HL-60 (cell line): ENCODE results near the gene GPER1.

Experiments
- DNase-seq, 2 experiments: peaks; one replicate each; pipeline ENCODE4 v3.0.0-alpha.2; 2010 to 2020; ENCODE audit warnings: low read depth in 1 of 2, low spot score in 1 of 2
- H3K27ac ChIP-seq: fragments of 250-450 bp; sonication (Bioruptor Pico); replicated peaks from 2 replicates; pipeline ENCODE4 v1.5.1; 2020; ENCODE audit warnings: mild to moderate bottlenecking, moderate library complexity
- H3K27me3 ChIP-seq: fragments of 250-450 bp; sonication (Bioruptor Pico); 2 replicates; pipeline ENCODE4 v1.5.1; 2021; ENCODE audit warnings: mild to moderate bottlenecking, moderate library complexity; ENCODE audit not compliant: insufficient read depth, poor library complexity, severe bottlenecking
- H3K4me3 ChIP-seq: replicated peaks from 2 replicates; pipeline ENCODE4 v1.5.1; 2011; ENCODE audit warnings: mild to moderate bottlenecking, control low read depth, low read length; ENCODE audit not compliant: insufficient read depth
- GABPA ChIP-seq: IDR thresholded peaks from 2 replicates; pipeline ENCODE4 v1.6.1; 2012; ENCODE audit warnings: low read depth
- POLR2AphosphoS5 ChIP-seq: IDR thresholded peaks from 2 replicates; pipeline ENCODE4 v1.6.1; 2012; ENCODE audit warnings: low read depth
- SPI1 ChIP-seq: IDR thresholded peaks from 2 replicates; pipeline ENCODE4 v1.6.1; 2012; ENCODE audit warnings: low read depth, mild to moderate bottlenecking, borderline replicate concordance
- TF ChIP-seq, protein P1 (sequence below): IDR thresholded peaks from one replicate; pipeline ENCODE4 v1.5.1; 2011; ENCODE audit warnings: low read length, control low read depth, inconsistent platforms; ENCODE audit not compliant: insufficient read depth
- TF ChIP-seq, protein P2 (sequence below): IDR thresholded peaks from 2 replicates; pipeline ENCODE4 v1.6.1; 2012; ENCODE audit warnings: low read depth; ENCODE audit not compliant: insufficient replicate concordance

GPER1 gene

DNA sequence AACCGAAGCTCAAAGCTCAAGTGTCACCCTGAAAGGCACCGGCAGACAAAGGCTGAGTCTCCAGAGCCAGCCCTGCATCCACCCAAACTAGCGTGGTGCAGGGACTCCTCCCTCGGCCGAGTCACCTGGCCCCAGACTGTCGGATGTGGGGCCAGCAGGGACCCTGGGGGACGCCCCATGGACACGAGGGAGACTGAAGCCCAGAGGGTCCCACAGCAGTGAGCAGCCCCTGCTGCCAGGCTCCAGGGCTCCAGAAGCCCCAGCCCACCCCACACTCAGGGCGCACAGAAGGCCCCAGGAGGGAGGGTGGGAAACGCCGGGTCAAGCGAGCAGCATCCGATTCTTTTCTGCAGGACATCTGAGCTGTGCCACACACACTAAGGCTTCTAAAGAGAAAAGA, 23.3 kb upstream of the GPER1 start:
- Histone ChIP-seq H3K27me3 (no peaks in the 10 kb centered on the region), H3K27ac (no peak overlapping the region), H3K4me3 (no peak overlapping the region)
- DNase-seq = no peak
- no peak for TF ChIP-seq SPI1

DNA sequence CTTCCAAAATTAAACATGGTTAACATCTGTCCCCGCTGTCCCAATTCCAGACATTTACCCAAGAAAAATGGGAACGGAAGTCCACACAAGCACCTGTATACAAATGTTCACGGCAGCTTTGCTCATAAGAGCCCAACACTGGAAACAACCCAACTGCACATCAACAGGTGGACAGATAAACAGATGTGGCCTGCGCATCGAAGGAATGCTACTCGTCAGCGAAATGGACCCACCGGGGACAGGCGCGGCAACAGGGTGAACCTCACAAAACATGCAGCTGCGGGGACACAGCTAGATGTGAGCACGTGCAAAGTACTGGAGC, 22.7 kb upstream of the GPER1 start:
- no peak overlapping the region for H3K27ac ChIP-seq
- no peak overlapping the region for H3K4me3 ChIP-seq
- no peak for DNase-seq
- no peak for TF ChIP-seq GABPA
- TF ChIP-seq SPI1 = no peak
- TF ChIP-seq, protein P1, sequence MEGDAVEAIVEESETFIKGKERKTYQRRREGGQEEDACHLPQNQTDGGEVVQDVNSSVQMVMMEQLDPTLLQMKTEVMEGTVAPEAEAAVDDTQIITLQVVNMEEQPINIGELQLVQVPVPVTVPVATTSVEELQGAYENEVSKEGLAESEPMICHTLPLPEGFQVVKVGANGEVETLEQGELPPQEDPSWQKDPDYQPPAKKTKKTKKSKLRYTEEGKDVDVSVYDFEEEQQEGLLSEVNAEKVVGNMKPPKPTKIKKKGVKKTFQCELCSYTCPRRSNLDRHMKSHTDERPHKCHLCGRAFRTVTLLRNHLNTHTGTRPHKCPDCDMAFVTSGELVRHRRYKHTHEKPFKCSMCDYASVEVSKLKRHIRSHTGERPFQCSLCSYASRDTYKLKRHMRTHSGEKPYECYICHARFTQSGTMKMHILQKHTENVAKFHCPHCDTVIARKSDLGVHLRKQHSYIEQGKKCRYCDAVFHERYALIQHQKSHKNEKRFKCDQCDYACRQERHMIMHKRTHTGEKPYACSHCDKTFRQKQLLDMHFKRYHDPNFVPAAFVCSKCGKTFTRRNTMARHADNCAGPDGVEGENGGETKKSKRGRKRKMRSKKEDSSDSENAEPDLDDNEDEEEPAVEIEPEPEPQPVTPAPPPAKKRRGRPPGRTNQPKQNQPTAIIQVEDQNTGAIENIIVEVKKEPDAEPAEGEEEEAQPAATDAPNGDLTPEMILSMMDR = no peak
- TF ChIP-seq, protein P2, sequence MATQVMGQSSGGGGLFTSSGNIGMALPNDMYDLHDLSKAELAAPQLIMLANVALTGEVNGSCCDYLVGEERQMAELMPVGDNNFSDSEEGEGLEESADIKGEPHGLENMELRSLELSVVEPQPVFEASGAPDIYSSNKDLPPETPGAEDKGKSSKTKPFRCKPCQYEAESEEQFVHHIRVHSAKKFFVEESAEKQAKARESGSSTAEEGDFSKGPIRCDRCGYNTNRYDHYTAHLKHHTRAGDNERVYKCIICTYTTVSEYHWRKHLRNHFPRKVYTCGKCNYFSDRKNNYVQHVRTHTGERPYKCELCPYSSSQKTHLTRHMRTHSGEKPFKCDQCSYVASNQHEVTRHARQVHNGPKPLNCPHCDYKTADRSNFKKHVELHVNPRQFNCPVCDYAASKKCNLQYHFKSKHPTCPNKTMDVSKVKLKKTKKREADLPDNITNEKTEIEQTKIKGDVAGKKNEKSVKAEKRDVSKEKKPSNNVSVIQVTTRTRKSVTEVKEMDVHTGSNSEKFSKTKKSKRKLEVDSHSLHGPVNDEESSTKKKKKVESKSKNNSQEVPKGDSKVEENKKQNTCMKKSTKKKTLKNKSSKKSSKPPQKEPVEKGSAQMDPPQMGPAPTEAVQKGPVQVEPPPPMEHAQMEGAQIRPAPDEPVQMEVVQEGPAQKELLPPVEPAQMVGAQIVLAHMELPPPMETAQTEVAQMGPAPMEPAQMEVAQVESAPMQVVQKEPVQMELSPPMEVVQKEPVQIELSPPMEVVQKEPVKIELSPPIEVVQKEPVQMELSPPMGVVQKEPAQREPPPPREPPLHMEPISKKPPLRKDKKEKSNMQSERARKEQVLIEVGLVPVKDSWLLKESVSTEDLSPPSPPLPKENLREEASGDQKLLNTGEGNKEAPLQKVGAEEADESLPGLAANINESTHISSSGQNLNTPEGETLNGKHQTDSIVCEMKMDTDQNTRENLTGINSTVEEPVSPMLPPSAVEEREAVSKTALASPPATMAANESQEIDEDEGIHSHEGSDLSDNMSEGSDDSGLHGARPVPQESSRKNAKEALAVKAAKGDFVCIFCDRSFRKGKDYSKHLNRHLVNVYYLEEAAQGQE = no peak
- no peak for TF ChIP-seq POLR2AphosphoS5
- H3K27me3 ChIP-seq = no peaks in the 10 kb centered on the region

DNA sequence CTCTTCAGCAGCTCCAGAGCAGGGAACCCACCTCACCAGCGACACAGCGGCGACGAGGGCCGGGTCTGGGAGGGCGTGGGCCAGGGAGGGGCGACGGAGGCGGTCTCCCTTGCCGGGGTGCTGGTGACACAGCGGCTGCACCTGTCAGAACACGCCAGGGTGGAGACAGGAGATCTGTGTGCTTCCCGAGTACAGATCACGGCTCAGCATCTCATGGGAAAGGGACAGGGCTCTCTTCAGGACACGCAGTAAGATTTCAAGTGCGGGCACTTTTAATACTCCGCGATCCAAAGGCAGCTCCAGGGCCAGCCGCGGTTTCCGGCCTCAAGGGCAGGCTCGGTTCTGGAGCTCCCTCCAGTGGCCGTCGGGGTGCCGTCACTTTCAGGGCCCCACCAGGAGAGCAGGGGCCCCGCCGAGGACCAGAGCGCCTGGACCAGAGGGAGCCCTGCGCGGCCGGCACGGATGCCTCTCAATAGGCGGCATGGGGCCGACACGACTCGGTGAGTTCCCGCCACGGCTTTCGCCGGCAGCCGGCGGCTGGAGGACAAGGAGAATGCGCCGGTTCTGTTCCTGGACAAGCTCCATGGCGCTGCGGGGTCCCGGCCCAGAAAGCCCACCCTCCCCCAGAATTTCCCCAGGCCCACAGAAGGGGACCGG, 22.2 kb upstream of the GPER1 start:
- Histone ChIP-seq H3K27ac (no peak overlapping the region), H3K4me3 (no peak overlapping the region), H3K27me3 (no peaks in the 10 kb centered on the region)
- peak; percentile 43 to 81 for DNase-seq
- TF ChIP-seq GABPA (no peak), SPI1 (no peak)
- TF ChIP-seq, protein P1 = peak; percentile 74

DNA sequence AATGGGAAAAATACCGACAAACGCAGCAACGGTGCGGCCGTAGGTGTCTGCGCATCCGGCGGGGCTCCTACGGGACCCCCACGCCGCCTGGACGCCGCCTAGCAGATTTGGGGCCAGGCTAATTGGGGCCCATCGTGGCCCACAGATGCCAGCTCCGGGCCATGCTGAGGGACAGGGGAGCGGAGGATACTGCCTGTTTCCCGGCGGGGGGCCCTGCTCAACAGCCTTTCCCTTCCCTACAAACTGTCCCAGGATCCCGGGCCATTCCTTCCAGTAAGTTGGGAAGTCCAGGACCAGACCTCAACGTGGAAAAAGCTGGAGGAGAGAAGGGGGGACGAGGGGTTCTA, 21.7 kb upstream of the GPER1 start:
- Histone ChIP-seq H3K27me3 (no peaks in the 10 kb centered on the region), H3K4me3 (no peak overlapping the region), H3K27ac (no peak overlapping the region)
- DNase-seq = no peak
- TF ChIP-seq POLR2AphosphoS5 = no peak
- TF ChIP-seq SPI1 = no peak
- TF ChIP-seq, protein P1 = no peak
- TF ChIP-seq, protein P2 = no peak
- TF ChIP-seq GABPA = no peak
